Bronchial epithelial cell (primary cell): ENCODE results near the gene TP53RK. TPM values are rescaled to one million over a fixed set of nuclear protein-coding genes. Genes with fewer than 3 reads are reported as not detected.
A peak's percentile ranks its signal among the peaks of the same experiment; 100 is the strongest.

Source experiments
- DNase-seq: peaks from one replicate; pipeline ENCODE4 v3.0.0-alpha.2; 2010; ENCODE audit warnings: low read depth
- FAIRE-seq: peaks from 2 replicates; lab custom pipeline; 2011; peaks lifted over from hg19 to GRCh38; lab: Jason Lieb, UNC
- H3K27me3 ChIP-seq: 2 replicates; pipeline ENCODE4 v1.5.1; 2011; ENCODE audit warnings: low read length; ENCODE audit not compliant: control insufficient read depth, insufficient read depth
- H3K36me3 ChIP-seq: 2 replicates; pipeline ENCODE4 v1.5.1; 2011; ENCODE audit warnings: low read length; ENCODE audit not compliant: control insufficient read depth, insufficient read depth
- H3K4me3 ChIP-seq: 2 replicates; pipeline ENCODE4 v1.5.1; 2011; ENCODE audit warnings: mild to moderate bottlenecking, low read depth, low read length, control low read depth
- CTCF ChIP-seq: IDR thresholded peaks from 2 replicates; pipeline ENCODE4 v1.5.1; 2011; ENCODE audit warnings: mild to moderate bottlenecking, moderate library complexity, low read length, control low read depth, inconsistent platforms; ENCODE audit not compliant: insufficient read depth, severe bottlenecking
- total RNA-seq: library from RNA; depleted of rRNA; stranded (reverse); fragments of >200 nt; gene quantifications from 2 replicates; pipeline ENCODE4 v1.2.1, GENCODE V29; 2014

Gene TP53RK
- total RNA-seq, 1 donor from 2014 or later = 19.0 TPM

DNA sequence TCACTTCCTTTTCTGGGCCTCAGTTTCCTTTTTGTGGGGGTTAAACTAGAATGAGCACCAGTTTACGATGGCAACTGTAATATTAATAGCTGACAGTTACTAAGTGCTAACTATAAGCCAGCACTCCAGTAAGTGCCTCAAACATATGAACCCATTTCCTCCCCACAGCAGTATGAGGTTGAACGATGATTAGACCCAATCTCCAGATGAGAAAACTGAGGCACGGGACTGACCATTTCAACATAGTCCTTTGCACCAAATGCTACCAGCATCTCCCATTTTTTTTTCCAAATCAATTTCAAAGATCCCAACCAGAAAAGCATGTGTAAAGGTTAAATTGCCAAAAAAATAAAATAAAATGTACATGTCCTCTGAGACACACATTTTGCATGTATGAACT is 45.1 kb downstream of the TP53RK start:
- H3K27me3 ChIP-seq = no peaks in the 10 kb centered on the region
- H3K36me3 ChIP-seq = no peaks in the 10 kb centered on the region
- FAIRE-seq (no peak), DNase-seq (no peak)
- TF ChIP-seq CTCF = no peak
- H3K4me3 ChIP-seq = no peak overlapping the region

- H3K4me3 ChIP-seq = no peak overlapping the region
- TF ChIP-seq CTCF = no peak
- DNase-seq = no peak
- no peaks in the 10 kb centered on the region for H3K36me3 ChIP-seq
- H3K27me3 ChIP-seq = no peaks in the 10 kb centered on the region
- no peak for FAIRE-seq
These were observed 46.3 kb downstream of the TP53RK start for GRCh38 chr20:46642969-46643343.

DNA sequence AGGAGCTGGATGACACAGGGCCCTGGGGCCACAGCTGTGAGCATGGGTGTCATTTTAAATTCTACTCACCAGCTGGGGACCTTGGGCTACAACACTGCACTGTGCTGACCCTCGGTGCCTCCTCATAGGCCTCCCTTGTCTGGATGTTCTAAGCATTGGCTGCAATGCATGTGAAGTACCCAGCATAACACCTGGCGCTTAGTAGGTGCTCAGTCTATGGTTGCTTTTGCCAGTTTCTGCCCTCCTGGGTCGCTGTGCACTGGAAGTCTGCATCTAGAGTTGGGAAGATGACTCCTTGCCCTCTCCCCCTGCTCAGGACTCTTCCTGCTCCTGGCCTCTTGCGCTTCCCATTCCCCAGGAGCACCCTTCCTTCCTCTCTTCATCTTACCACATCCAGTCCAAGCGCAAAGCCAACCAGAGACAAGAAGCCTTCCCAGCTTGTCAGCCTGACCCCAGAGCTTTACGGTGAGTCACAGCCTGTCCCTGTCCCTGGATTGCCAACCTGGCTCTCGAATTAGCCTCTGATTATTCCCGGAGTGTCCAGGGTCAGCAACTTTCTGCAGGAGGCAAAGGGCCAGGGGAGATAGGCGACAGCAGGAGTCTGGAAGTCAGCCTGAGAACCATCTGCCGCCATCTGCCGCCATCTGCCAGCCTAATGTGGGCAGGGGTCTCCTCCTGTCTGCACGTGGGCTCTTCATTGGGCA is 46.8 kb downstream of the TP53RK start:
- TF ChIP-seq CTCF = no peak
- no peak for DNase-seq
- FAIRE-seq = peak; percentile 55
- Histone ChIP-seq H3K27me3 (no peaks in the 10 kb centered on the region), H3K4me3 (no peak overlapping the region), H3K36me3 (no peaks in the 10 kb centered on the region)

DNA sequence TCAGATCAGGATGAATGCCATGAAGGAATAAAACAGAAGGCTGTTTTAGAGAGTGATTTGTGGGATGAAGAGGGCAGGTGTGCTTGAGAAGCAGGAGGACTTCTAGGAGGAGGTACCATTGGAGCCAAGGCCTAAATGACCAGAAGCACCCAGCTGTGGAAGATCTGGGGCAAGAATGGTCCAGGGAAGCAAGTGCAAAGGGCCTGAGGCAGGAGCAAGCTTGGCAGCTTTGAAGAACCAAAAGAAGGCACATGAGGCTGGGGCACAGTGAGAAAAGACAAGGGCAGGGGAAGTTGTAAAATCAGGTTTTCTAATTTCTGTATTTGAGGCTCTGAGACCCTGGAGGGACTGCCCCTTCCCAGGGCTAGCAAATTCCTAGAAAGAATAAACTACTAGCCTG is 47.8 kb downstream of the TP53RK start:
- no peaks in the 10 kb centered on the region for H3K36me3 ChIP-seq
- no peaks in the 10 kb centered on the region for H3K27me3 ChIP-seq
- DNase-seq (no peak), FAIRE-seq (no peak)
- no peak for TF ChIP-seq CTCF
- H3K4me3 ChIP-seq = no peak overlapping the region

GRCh38 chr20:46640536-46641311 is 48.5 kb downstream of the TP53RK start:
- H3K36me3 ChIP-seq = no peaks in the 10 kb centered on the region
- no peak for FAIRE-seq
- no peaks in the 10 kb centered on the region for H3K27me3 ChIP-seq
- no peak for TF ChIP-seq CTCF
- no peak for DNase-seq
- no peak overlapping the region for H3K4me3 ChIP-seq
